ENCODE data around the gene LRIG2. TPM values are rescaled to one million over a fixed set of nuclear protein-coding genes. Genes with fewer than 3 reads are reported as not detected.
"Not testable (repeated sequence)": the region's sequence is repeated elsewhere in the genome, so short reads cannot be mapped to it uniquely, and the experiment has no call there.

LRIG2 gene
- total and polyA plus RNA-seq, 5 donors = 4.3 to 11.1 (median 9.4) TPM

- DNase-seq (peak in 1 of 3 donors; percentile 34), ATAC-seq (peak in 1 of 2 donors; percentile 26)
- Histone ChIP-seq H3K4me1 (ENCODE audit: control insufficient read depth, insufficient read depth, low read length) (peaks cover 10% of the 10 kb centered on the region), H3K27ac (ENCODE audit: low read length) (no peak overlapping the region), H3K27me3 (ENCODE audit: control insufficient read depth, insufficient read depth) (no peaks in the 10 kb centered on the region), H3K4me3 (ENCODE audit: low read length) (no peak overlapping the region), H3K9me3 (ENCODE audit: control insufficient read depth, low read length) (no peaks in the 10 kb centered on the region)
- WGBS = 45% methylated on average over 5 of the region's 5 CpGs
- intact Hi-C loops (cut with DNase I) = no loop called here
Observed at GRCh38 chr1:113058941-113059706, 13.9 kb upstream of the LRIG2 start.

GRCh38 chr1:113063456-113063855 lies 9.5 kb upstream of the LRIG2 start:
- DNase-seq; H3K27me3 ChIP-seq (ENCODE audit: control insufficient read depth, insufficient read depth); H3K4me3 ChIP-seq (ENCODE audit: low read length); intact Hi-C loops (cut with DNase I); H3K27ac ChIP-seq (ENCODE audit: low read length); H3K4me1 ChIP-seq (ENCODE audit: control insufficient read depth, insufficient read depth, low read length); H3K9me3 ChIP-seq (ENCODE audit: control insufficient read depth, low read length); ATAC-seq: not testable (repeated sequence)
- 97% methylated on average over 32 of the region's 35 CpGs for WGBS

GRCh38 chr1:113072141-113072756 lies 749 bp upstream of the LRIG2 start:
- Histone ChIP-seq H3K9me3 (ENCODE audit: control insufficient read depth, low read length) (no peaks in the 10 kb centered on the region), H3K4me3 (ENCODE audit: low read length) (peak overlapping the region; percentile 90), H3K27ac (ENCODE audit: low read length) (peak overlapping the region; percentile 57), H3K4me1 (ENCODE audit: control insufficient read depth, insufficient read depth, low read length) (peaks cover 1% of the 10 kb centered on the region), H3K27me3 (ENCODE audit: control insufficient read depth, insufficient read depth) (no peaks in the 10 kb centered on the region)
- no peak for ATAC-seq
- 39% methylated on average over 6 of the region's 6 CpGs for WGBS
- no peak for DNase-seq
- intact Hi-C loops (cut with DNase I) = no loop called here

- ATAC-seq (peak; percentile 68 to 81), DNase-seq (peak in 1 of 3 donors; percentile 50)
- peaks cover 1% of the 10 kb centered on the region for H3K4me1 ChIP-seq (ENCODE audit: control insufficient read depth, insufficient read depth, low read length)
- intact Hi-C loops (cut with DNase I) = no loop called here
- no peaks in the 10 kb centered on the region for H3K27me3 ChIP-seq (ENCODE audit: control insufficient read depth, insufficient read depth)
- WGBS = under 1% methylated on average over 22 of the region's 22 CpGs
- H3K27ac ChIP-seq (ENCODE audit: low read length) = peak overlapping the region; percentile 84
- peak overlapping the region; percentile 90 for H3K4me3 ChIP-seq (ENCODE audit: low read length)
- H3K9me3 ChIP-seq (ENCODE audit: control insufficient read depth, low read length) = no peaks in the 10 kb centered on the region
Observed at GRCh38 chr1:113073479-113073950, 517 bp downstream of the LRIG2 start.

- Histone ChIP-seq H3K27ac (ENCODE audit: low read length) (no peak overlapping the region), H3K4me3 (ENCODE audit: low read length) (peak overlapping the region; percentile 90), H3K4me1 (ENCODE audit: control insufficient read depth, insufficient read depth, low read length) (peaks cover 1% of the 10 kb centered on the region), H3K27me3 (ENCODE audit: control insufficient read depth, insufficient read depth) (no peaks in the 10 kb centered on the region), H3K9me3 (ENCODE audit: control insufficient read depth, low read length) (no peaks in the 10 kb centered on the region)
- WGBS = 65% methylated on average over 6 of the region's 6 CpGs
- intact Hi-C loops (cut with DNase I) = no loop called here
- ATAC-seq = no peak
- no peak for DNase-seq
Observed at GRCh38 chr1:113074237-113074636, 1.2 kb downstream of the LRIG2 start.

- DNase-seq; intact Hi-C loops (cut with DNase I): not testable (repeated sequence)
- 99% methylated on average over 2 of the region's 2 CpGs for WGBS
Observed at GRCh38 chr1:113077978-113078377, 5.0 kb downstream of the LRIG2 start.

DNA sequence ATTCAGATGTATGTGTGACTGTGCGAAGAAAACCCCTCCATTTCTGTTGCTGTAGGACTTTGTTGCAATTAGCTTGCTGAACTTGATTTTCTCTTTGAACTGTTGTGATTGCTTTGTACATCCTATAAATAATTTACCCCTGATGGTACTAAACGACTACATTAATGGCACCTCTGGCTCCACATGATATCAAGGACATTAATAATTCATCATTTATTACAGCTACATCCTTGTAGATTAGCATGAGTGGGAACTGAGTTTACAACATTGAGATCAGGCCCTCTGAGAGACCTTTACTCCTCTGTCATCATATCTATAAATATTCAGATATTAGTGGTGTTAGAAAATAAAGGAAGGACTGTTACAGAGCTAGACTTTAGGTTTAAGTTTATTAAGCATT lies 13.5 kb downstream of the LRIG2 start:
- no peak overlapping the region for H3K4me3 ChIP-seq (ENCODE audit: low read length)
- ATAC-seq = no peak
- intact Hi-C loops (cut with DNase I) = no loop called here
- no peak overlapping the region for H3K27ac ChIP-seq (ENCODE audit: low read length)
- DNase-seq = no peak
- H3K27me3 ChIP-seq (ENCODE audit: control insufficient read depth, insufficient read depth) = no peaks in the 10 kb centered on the region
- no peaks in the 10 kb centered on the region for H3K9me3 ChIP-seq (ENCODE audit: control insufficient read depth, low read length)
- 65% methylated on average over 2 of the region's 2 CpGs for WGBS
- H3K4me1 ChIP-seq (ENCODE audit: control insufficient read depth, insufficient read depth, low read length) = peaks cover 2% of the 10 kb centered on the region

More at GRCh38 chr1:113077978-113078377, 5.0 kb downstream of the LRIG2 start:
- H3K27me3 ChIP-seq (ENCODE audit: control insufficient read depth, insufficient read depth); H3K4me3 ChIP-seq (ENCODE audit: low read length); H3K9me3 ChIP-seq (ENCODE audit: control insufficient read depth, low read length); H3K4me1 ChIP-seq (ENCODE audit: control insufficient read depth, insufficient read depth, low read length); ATAC-seq; H3K27ac ChIP-seq (ENCODE audit: low read length): not testable (repeated sequence)

DNA sequence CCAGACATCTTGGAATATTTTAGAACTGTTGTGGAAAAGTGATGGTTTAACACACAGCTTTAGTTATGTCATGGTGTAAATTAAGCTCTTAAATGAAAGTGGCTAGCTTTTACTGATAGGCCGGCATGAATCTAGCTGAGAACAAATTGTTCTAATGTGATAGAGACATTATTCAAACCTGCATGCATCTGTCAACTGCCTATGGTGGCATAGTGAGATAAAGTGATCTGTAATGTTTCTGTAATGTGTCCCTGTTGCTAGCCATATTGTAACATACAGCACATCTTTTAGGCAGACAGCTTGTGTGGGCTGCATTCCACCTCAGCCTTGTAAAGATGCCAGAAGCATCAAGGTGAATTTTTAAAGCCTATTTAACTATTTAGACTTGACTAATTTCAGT lies 16.0 kb downstream of the LRIG2 start:
- Histone ChIP-seq H3K27ac (ENCODE audit: low read length) (peak overlapping the region; percentile 72), H3K9me3 (ENCODE audit: control insufficient read depth, low read length) (no peaks in the 10 kb centered on the region), H3K4me3 (ENCODE audit: low read length) (no peak overlapping the region), H3K27me3 (ENCODE audit: control insufficient read depth, insufficient read depth) (no peaks in the 10 kb centered on the region), H3K4me1 (ENCODE audit: control insufficient read depth, insufficient read depth, low read length) (peaks cover 2% of the 10 kb centered on the region)
- intact Hi-C loops (cut with DNase I) = no loop called here
- no peak for DNase-seq
- ATAC-seq = peak; percentile 76 to 88
- WGBS = 54% methylated on average over 1 of the region's 1 CpG

DNA sequence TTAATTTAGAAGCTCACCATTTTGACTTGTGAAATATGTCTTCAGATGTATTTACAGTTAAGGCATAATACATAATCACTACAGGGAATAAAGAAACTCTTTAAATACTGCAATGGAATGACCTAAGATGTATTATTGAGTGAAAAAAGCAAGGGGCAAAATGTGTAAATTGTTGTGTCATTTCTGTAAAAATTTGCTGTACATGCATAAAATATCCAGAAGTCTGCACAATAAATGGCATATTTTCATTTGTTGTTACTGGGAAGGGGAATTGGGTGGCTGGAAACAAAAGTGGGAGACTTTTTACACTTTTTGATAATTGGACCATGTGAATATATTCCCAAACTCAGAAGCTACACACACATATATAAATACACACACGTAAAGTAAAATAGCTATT lies 17.1 kb downstream of the LRIG2 start:
- Histone ChIP-seq H3K27ac (ENCODE audit: low read length) (no peak overlapping the region), H3K27me3 (ENCODE audit: control insufficient read depth, insufficient read depth) (no peaks in the 10 kb centered on the region), H3K9me3 (ENCODE audit: control insufficient read depth, low read length) (no peaks in the 10 kb centered on the region), H3K4me3 (ENCODE audit: low read length) (no peak overlapping the region), H3K4me1 (ENCODE audit: control insufficient read depth, insufficient read depth, low read length) (peaks cover 2% of the 10 kb centered on the region)
- DNase-seq (no peak), ATAC-seq (no peak)
- WGBS = 100% methylated on average over 1 of the region's 1 CpG
- intact Hi-C loops (cut with DNase I) = no loop called here

- ATAC-seq = no peak
- H3K27ac ChIP-seq (ENCODE audit: low read length) = no peak overlapping the region
Observed at GRCh38 chr1:113091988-113092594, 19.1 kb downstream of the LRIG2 start.

GRCh38 chr1:113094506-113094905 lies 21.5 kb downstream of the LRIG2 start:
- no peaks in the 10 kb centered on the region for H3K27me3 ChIP-seq (ENCODE audit: control insufficient read depth, insufficient read depth)
- ATAC-seq (no peak), DNase-seq (no peak)
- H3K27ac ChIP-seq (ENCODE audit: low read length) = no peak overlapping the region
- intact Hi-C loops (cut with DNase I) = no loop called here
- 94% methylated on average over 4 of the region's 4 CpGs for WGBS
- no peaks in the 10 kb centered on the region for H3K9me3 ChIP-seq (ENCODE audit: control insufficient read depth, low read length)
- no peaks in the 10 kb centered on the region for H3K4me1 ChIP-seq (ENCODE audit: control insufficient read depth, insufficient read depth, low read length)
- no peak overlapping the region for H3K4me3 ChIP-seq (ENCODE audit: low read length)

More at GRCh38 chr1:113091988-113092594, 19.1 kb downstream of the LRIG2 start:
- no peaks in the 10 kb centered on the region for H3K27me3 ChIP-seq (ENCODE audit: control insufficient read depth, insufficient read depth)
- 64% methylated on average over 1 of the region's 1 CpG for WGBS
- H3K4me3 ChIP-seq (ENCODE audit: low read length) = no peak overlapping the region
- no peaks in the 10 kb centered on the region for H3K9me3 ChIP-seq (ENCODE audit: control insufficient read depth, low read length)
- no peaks in the 10 kb centered on the region for H3K4me1 ChIP-seq (ENCODE audit: control insufficient read depth, insufficient read depth, low read length)
- intact Hi-C loops (cut with DNase I) = no loop called here
- DNase-seq = no peak

All from right cardiac atrium (tissue), 5 donors.